Mucosa of descending colon (tissue), 3 donors: Measurements from ENCODE around the gene MLLT3. TPM values are rescaled to one million over a fixed set of nuclear protein-coding genes. Genes with fewer than 3 reads are reported as not detected.

ENCODE experiments used
- ATAC-seq: fragments of 200-7000 bp; cut with Tn5 transposase; one replicate; pipeline ENCODE4 v1.9.1; 2020; ENCODE audit warnings: mild to moderate bottlenecking, moderate library complexity
- DNase-seq, 3 donors: peaks; one replicate each; pipeline ENCODE4 v3.0.0-alpha.2; 2020
- H3K36me3 ChIP-seq: fragments of 200-600 bp; one replicate; pipeline ENCODE4 v1.8.0; 2021; ENCODE audit warnings: low read depth, mild to moderate bottlenecking
- H3K4me1 ChIP-seq: fragments of 200-600 bp; one replicate; pipeline ENCODE4 v1.8.0; 2021; ENCODE audit warnings: low read depth, mild to moderate bottlenecking
- H3K4me3 ChIP-seq: fragments of 200-600 bp; one replicate; pipeline ENCODE4 v1.8.0; 2021; ENCODE audit warnings: mild to moderate bottlenecking
- H3K9me3 ChIP-seq: fragments of 200-600 bp; one replicate; pipeline ENCODE4 v1.8.0; 2021; ENCODE audit warnings: mild to moderate bottlenecking
- CTCF ChIP-seq: fragments of 200-600 bp; IDR thresholded peaks from one replicate; pipeline ENCODE4 v1.8.0; 2022; ENCODE audit warnings: antibody characterized with exemption, mild to moderate bottlenecking
- intact Hi-C, 2 donors: fragments of 100-400 bp; cut with DNase I in 1 of 2; cut with micrococcal nuclease in 1 of 2; formaldehyde crosslinking; loops; one replicate each; pipeline versions ENCODE4 v1.11.0 to v1.11.1; 2022; cut with DNase I, micrococcal nuclease
- total RNA-seq, 3 donors: library from RNA; stranded (reverse); fragmentation: NEBNext Ultra II Directional in 2 of 3; extraction: Animal tissue kit (Norgen Biotek cat#: 25700) in 2 of 3; gene quantifications; one replicate each; pipeline versions ENCODE4 v1.2.1 to v1.2.4, GENCODE V29; 2021 to 2023
- donor health status: DM: no; HTN: no; CAD: no; lungs with moderate emphysema.
- donor health status: DM: no; HTN: no; CAD: no.
- donor health status: DM: no; HTN: yes; CAD: no.

The MLLT3 gene
- total RNA-seq, 3 donors from 2014 or later: 35.1 to 53.7 (median 46.5) TPM

- Histone ChIP-seq H3K36me3 (no peaks in the 10 kb centered on the region), H3K4me3 (no peak overlapping the region), H3K9me3 (no peaks in the 10 kb centered on the region), H3K4me1 (peaks cover 7% of the 10 kb centered on the region)
- intact Hi-C loops: no loop called here
- ATAC-seq: peak; percentile 23
- DNase-seq: no peak
- TF ChIP-seq CTCF: no peak
These were observed 227.3 kb downstream of the MLLT3 start for GRCh38 chr9:20394969-20395368.

- peaks cover 4% of the 10 kb centered on the region for H3K4me1 ChIP-seq
- peak; percentile 25 for ATAC-seq
- H3K9me3 ChIP-seq: no peaks in the 10 kb centered on the region
- intact Hi-C loops: no loop called here
- TF ChIP-seq CTCF: no peak
- H3K4me3 ChIP-seq: no peak overlapping the region
- DNase-seq: no peak
- no peaks in the 10 kb centered on the region for H3K36me3 ChIP-seq
These were observed 231.1 kb downstream of the MLLT3 start for GRCh38 chr9:20391208-20391607.

- intact Hi-C loops: no loop called here
- Histone ChIP-seq H3K4me3 (no peak overlapping the region), H3K9me3 (no peaks in the 10 kb centered on the region), H3K4me1 (peaks cover 4% of the 10 kb centered on the region), H3K36me3 (no peaks in the 10 kb centered on the region)
- ATAC-seq (no peak), DNase-seq (no peak)
- no peak for TF ChIP-seq CTCF
These were observed 231.9 kb downstream of the MLLT3 start for GRCh38 chr9:20390400-20390799.

- intact Hi-C loops: no loop called here
- no peak overlapping the region for H3K4me3 ChIP-seq
- no peaks in the 10 kb centered on the region for H3K36me3 ChIP-seq
- ATAC-seq (no peak), DNase-seq (no peak)
- no peak for TF ChIP-seq CTCF
- H3K4me1 ChIP-seq: peaks cover 9% of the 10 kb centered on the region
- no peaks in the 10 kb centered on the region for H3K9me3 ChIP-seq
These were observed 235.2 kb downstream of the MLLT3 start for GRCh38 chr9:20387062-20387461.

GRCh38 chr9:20384642-20385041 lies 237.7 kb downstream of the MLLT3 start:
- DNase-seq (no peak), ATAC-seq (no peak)

More at GRCh38 chr9:20384642-20385041, 237.7 kb downstream of the MLLT3 start:
- H3K9me3 ChIP-seq: no peaks in the 10 kb centered on the region
- H3K36me3 ChIP-seq: no peaks in the 10 kb centered on the region
- intact Hi-C loops: no loop called here
- no peak for TF ChIP-seq CTCF
- H3K4me1 ChIP-seq: peaks cover 5% of the 10 kb centered on the region
- no peak overlapping the region for H3K4me3 ChIP-seq
